Measurements from ENCODE around the gene INSC.

The INSC gene

GRCh38 chr11:15108592-15109130 lies 6.1 kb upstream of the INSC start:
- no peak for DNase-seq (ENCODE audit: low read depth in 1 of 2, low spot score in 1 of 2)

- no peak for DNase-seq (ENCODE audit: low read depth in 1 of 2, low spot score in 1 of 2)
Observed at GRCh38 chr11:15109602-15110001, 5.1 kb upstream of the INSC start.

- DNase-seq (ENCODE audit: low read depth in 1 of 2, low spot score in 1 of 2) = no peak
Observed at GRCh38 chr11:15111215-15111614, 3.5 kb upstream of the INSC start.

GRCh38 chr11:15112131-15112541 lies 2.6 kb upstream of the INSC start:
- no peak for DNase-seq (ENCODE audit: low read depth in 1 of 2, low spot score in 1 of 2)

GRCh38 chr11:15113381-15113780 lies 1.3 kb upstream of the INSC start:
- no peak for DNase-seq (ENCODE audit: low read depth in 1 of 2, low spot score in 1 of 2)

- DNase-seq (ENCODE audit: low read depth in 1 of 2, low spot score in 1 of 2) = no peak
Observed at GRCh38 chr11:15115686-15116085, 963 bp downstream of the INSC start.

GRCh38 chr11:15117751-15118150 lies 3.0 kb downstream of the INSC start:
- DNase-seq (ENCODE audit: low read depth in 1 of 2, low spot score in 1 of 2) = no peak

GRCh38 chr11:15118431-15118830 lies 3.7 kb downstream of the INSC start:
- DNase-seq (ENCODE audit: low read depth in 1 of 2, low spot score in 1 of 2) = no peak

- no peak for DNase-seq (ENCODE audit: low read depth in 1 of 2, low spot score in 1 of 2)
Observed at GRCh38 chr11:15119352-15119751, 4.6 kb downstream of the INSC start.

GRCh38 chr11:15119826-15120225 lies 5.1 kb downstream of the INSC start:
- no peak for DNase-seq (ENCODE audit: low read depth in 1 of 2, low spot score in 1 of 2)

- no peak for DNase-seq (ENCODE audit: low read depth in 1 of 2, low spot score in 1 of 2)
Observed at GRCh38 chr11:15123849-15124248, 9.1 kb downstream of the INSC start.

- DNase-seq (ENCODE audit: low read depth in 1 of 2, low spot score in 1 of 2) = no peak
Observed at GRCh38 chr11:15124528-15124927, 9.8 kb downstream of the INSC start.

- no peak for DNase-seq (ENCODE audit: low read depth in 1 of 2, low spot score in 1 of 2)
Observed at GRCh38 chr11:15127341-15127740, 12.6 kb downstream of the INSC start.

- no peak for DNase-seq (ENCODE audit: low read depth in 1 of 2, low spot score in 1 of 2)
Observed at GRCh38 chr11:15128621-15129020, 13.9 kb downstream of the INSC start.

GRCh38 chr11:15136166-15136565 lies 21.4 kb downstream of the INSC start:
- DNase-seq (ENCODE audit: low read depth in 1 of 2, low spot score in 1 of 2) = no peak

GRCh38 chr11:15139096-15139770 lies 24.5 kb downstream of the INSC start:
- DNase-seq (ENCODE audit: low read depth in 1 of 2, low spot score in 1 of 2) = no peak

GRCh38 chr11:15139958-15140659 lies 25.4 kb downstream of the INSC start:
- no peak for DNase-seq (ENCODE audit: low read depth in 1 of 2, low spot score in 1 of 2)

GRCh38 chr11:15141381-15141780 lies 26.7 kb downstream of the INSC start:
- DNase-seq (ENCODE audit: low read depth in 1 of 2, low spot score in 1 of 2) = no peak

- DNase-seq (ENCODE audit: low read depth in 1 of 2, low spot score in 1 of 2) = no peak
Observed at GRCh38 chr11:15142838-15143237, 28.1 kb downstream of the INSC start.

- no peak for DNase-seq (ENCODE audit: low read depth in 1 of 2, low spot score in 1 of 2)
Observed at GRCh38 chr11:15143855-15144254, 29.1 kb downstream of the INSC start.

GRCh38 chr11:15144347-15144746 lies 29.6 kb downstream of the INSC start:
- DNase-seq (ENCODE audit: low read depth in 1 of 2, low spot score in 1 of 2) = no peak

- DNase-seq (ENCODE audit: low read depth in 1 of 2, low spot score in 1 of 2) = no peak
Observed at GRCh38 chr11:15145151-15145550, 30.4 kb downstream of the INSC start.

GRCh38 chr11:15145615-15146014 lies 30.9 kb downstream of the INSC start:
- DNase-seq (ENCODE audit: low read depth in 1 of 2, low spot score in 1 of 2) = no peak

Data from activated T-helper 1 cell treated with anti-CD3 and anti-CD28 coated beads, Interleukin-2, amount 50 U/mL, for 16 hours (primary cell).